Hepatocyte (in vitro differentiated cells): ENCODE data around the gene ING4.

Source experiments
- EZH2 ChIP-seq: fragments of 200-600 bp; sonication (generic); IDR thresholded peaks from 2 replicates; pipeline ENCODE4 v1.6.1; 2016; ENCODE audit warnings: antibody characterized with exemption, mild to moderate bottlenecking, borderline replicate concordance
- EZH2phosphoT487 ChIP-seq: fragments of 200-600 bp; sonication (generic); IDR thresholded peaks from one replicate; pipeline ENCODE4 v1.6.1; 2018; ENCODE audit warnings: antibody characterized with exemption, mild to moderate bottlenecking, low read depth, moderate library complexity; ENCODE audit not compliant: unreplicated experiment, severe bottlenecking
- TF ChIP-seq, protein P1 (sequence below): fragments of 200-600 bp; sonication (generic); IDR thresholded peaks from 2 replicates; pipeline ENCODE4 v1.5.1; 2016; ENCODE audit warnings: antibody characterized with exemption, mild to moderate bottlenecking; ENCODE audit not compliant: poor library complexity

DNA sequence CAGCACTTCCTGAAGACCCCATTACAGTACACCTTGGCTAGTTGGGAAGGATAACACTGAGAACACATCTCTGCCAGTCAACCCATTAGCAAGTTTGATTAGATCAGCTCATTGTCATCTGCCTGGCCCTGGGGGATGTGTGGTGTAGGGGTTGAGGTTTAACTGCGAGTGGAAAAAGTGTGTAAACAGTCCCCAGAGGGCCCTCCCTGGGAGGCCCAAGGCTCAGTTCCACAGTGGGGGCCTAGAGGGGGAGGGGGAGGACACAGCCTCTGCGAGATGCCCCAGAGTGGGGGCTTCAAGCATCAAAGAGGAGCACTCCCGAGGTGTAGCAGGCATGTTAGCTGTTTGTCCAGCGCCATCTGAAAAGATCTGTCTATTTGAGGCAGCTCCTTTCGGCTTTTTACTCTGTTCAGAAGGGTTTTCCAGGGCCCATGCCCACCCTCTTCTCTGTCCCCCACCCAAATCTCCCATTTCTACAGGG lies 27.5 kb downstream of the ING4 start:
- TF ChIP-seq, protein P1, sequence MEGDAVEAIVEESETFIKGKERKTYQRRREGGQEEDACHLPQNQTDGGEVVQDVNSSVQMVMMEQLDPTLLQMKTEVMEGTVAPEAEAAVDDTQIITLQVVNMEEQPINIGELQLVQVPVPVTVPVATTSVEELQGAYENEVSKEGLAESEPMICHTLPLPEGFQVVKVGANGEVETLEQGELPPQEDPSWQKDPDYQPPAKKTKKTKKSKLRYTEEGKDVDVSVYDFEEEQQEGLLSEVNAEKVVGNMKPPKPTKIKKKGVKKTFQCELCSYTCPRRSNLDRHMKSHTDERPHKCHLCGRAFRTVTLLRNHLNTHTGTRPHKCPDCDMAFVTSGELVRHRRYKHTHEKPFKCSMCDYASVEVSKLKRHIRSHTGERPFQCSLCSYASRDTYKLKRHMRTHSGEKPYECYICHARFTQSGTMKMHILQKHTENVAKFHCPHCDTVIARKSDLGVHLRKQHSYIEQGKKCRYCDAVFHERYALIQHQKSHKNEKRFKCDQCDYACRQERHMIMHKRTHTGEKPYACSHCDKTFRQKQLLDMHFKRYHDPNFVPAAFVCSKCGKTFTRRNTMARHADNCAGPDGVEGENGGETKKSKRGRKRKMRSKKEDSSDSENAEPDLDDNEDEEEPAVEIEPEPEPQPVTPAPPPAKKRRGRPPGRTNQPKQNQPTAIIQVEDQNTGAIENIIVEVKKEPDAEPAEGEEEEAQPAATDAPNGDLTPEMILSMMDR: no peak
- TF ChIP-seq EZH2 (no peak), EZH2phosphoT487 (no peak)
